Activated CD8-positive, alpha-beta memory T cell treated with anti-CD3 and anti-CD28 coated beads, Interleukin-2, amount 50 U/mL, for 4 hours (primary cell): ENCODE measurements around the gene SETD5.

Experiments used
- DNase-seq: peaks from one replicate; pipeline ENCODE4 v3.0.0-alpha.2; 2020

The SETD5 gene

GRCh38 chr3:9412293-9412692 lies 14.9 kb downstream of the SETD5 start:
- DNase-seq: no peak

GRCh38 chr3:9414826-9415225 lies 17.4 kb downstream of the SETD5 start:
- no peak for DNase-seq

- no peak for DNase-seq
Measured at GRCh38 chr3:9415485-9416138, 18.2 kb downstream of the SETD5 start.

- no peak for DNase-seq
Measured at GRCh38 chr3:9416139-9416780, 18.8 kb downstream of the SETD5 start.

GRCh38 chr3:9420850-9421549 lies 23.6 kb downstream of the SETD5 start:
- DNase-seq: no peak

GRCh38 chr3:9422712-9423424 lies 25.5 kb downstream of the SETD5 start:
- DNase-seq: no peak

- DNase-seq: no peak
Measured at GRCh38 chr3:9428411-9428810, 31.0 kb downstream of the SETD5 start.

- DNase-seq: no peak
Measured at GRCh38 chr3:9430733-9431132, 33.3 kb downstream of the SETD5 start.

- DNase-seq: no peak
Measured at GRCh38 chr3:9433627-9434521, 36.5 kb downstream of the SETD5 start.

GRCh38 chr3:9435316-9435715 lies 37.9 kb downstream of the SETD5 start:
- no peak for DNase-seq

GRCh38 chr3:9439331-9439730 lies 41.9 kb downstream of the SETD5 start:
- no peak for DNase-seq

- DNase-seq: no peak
Measured at GRCh38 chr3:9441501-9442221, 44.2 kb downstream of the SETD5 start.

- DNase-seq: no peak
Measured at GRCh38 chr3:9448071-9448470, 50.7 kb downstream of the SETD5 start.

GRCh38 chr3:9448643-9449042 lies 51.2 kb downstream of the SETD5 start:
- DNase-seq: no peak

GRCh38 chr3:9450126-9450525 lies 52.7 kb downstream of the SETD5 start:
- no peak for DNase-seq

GRCh38 chr3:9450991-9451390 lies 53.6 kb downstream of the SETD5 start:
- no peak for DNase-seq

- no peak for DNase-seq
Measured at GRCh38 chr3:9452417-9452816, 55.0 kb downstream of the SETD5 start.

GRCh38 chr3:9455596-9456131 lies 58.2 kb downstream of the SETD5 start:
- no peak for DNase-seq

GRCh38 chr3:9467451-9467850 lies 70.0 kb downstream of the SETD5 start:
- DNase-seq: no peak

- DNase-seq: no peak
Measured at GRCh38 chr3:9468460-9468859, 71.0 kb downstream of the SETD5 start.

GRCh38 chr3:9469986-9470385 lies 72.6 kb downstream of the SETD5 start:
- DNase-seq: no peak
